ENCODE measurements around the gene ESD. TPM values are rescaled to one million over a fixed set of nuclear protein-coding genes. Genes with fewer than 3 reads are reported as not detected.

Gene ESD
- total RNA-seq, 1 donor from 2014 or later = 120 TPM

DNA sequence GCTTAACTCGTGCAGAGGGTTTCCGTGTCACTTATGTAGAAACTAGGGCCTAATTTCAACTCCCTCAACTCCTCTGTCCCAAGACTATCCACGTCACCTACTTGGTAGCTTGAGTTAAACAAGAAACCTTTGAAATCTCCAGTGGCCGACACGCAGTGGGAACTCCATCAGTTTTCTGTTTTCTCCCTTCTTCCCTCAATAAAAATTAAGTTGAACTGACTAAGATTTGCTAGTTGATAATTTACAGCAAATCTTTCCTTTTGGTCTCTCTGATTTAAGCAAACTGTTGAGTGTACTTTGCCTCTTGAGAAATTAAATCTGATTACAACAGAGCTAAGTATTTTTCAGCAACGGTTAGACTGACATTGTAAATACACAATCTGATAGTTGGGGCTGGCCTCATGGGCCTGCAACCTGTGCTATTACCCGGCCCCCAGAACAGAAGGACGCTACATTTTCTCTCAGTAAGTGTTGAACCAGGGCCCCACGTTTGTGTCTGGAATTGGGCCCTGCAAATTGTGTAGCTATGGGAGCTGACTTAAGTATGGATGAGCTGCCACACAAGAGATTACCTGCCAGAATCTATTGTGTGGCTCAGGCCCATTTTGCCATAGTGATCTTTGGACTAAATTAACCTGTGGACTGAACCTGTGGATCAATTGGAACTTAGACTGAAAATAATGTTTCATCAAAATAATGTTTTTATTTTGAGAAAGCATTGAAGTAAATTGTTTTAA lies 708 bp upstream of the ESD start:
- Histone ChIP-seq H3K4me1 (ENCODE audit: control insufficient read depth in 3 of 3, insufficient read depth in 3 of 3, low read length in 3 of 3) (peaks cover 3 to 17% (median 14%) of the 10 kb centered on the region in 3 donors), H3K36me3 (ENCODE audit: control insufficient read depth in 3 of 3, insufficient read depth in 3 of 3, low read length in 3 of 3) (no peaks in the 10 kb centered on the region), H3K4me3 (ENCODE audit: low read length in 3 of 3) (peak overlapping the region; percentile 95 to 98 (median 97)), H3K27me3 (ENCODE audit: control insufficient read depth in 3 of 3, insufficient read depth in 3 of 3, low read length in 3 of 3) (no peaks in the 10 kb centered on the region), H3K9ac (ENCODE audit: low read depth in 1 of 3, low read length in 3 of 3) (peak overlapping the region; percentile 92 to 97 (median 93)), H3K9me3 (ENCODE audit: control insufficient read depth in 3 of 3, low read length in 3 of 3) (no peaks in the 10 kb centered on the region), H3K27ac (ENCODE audit: low read depth, low read length) (peak overlapping the region; percentile 89)

DNA sequence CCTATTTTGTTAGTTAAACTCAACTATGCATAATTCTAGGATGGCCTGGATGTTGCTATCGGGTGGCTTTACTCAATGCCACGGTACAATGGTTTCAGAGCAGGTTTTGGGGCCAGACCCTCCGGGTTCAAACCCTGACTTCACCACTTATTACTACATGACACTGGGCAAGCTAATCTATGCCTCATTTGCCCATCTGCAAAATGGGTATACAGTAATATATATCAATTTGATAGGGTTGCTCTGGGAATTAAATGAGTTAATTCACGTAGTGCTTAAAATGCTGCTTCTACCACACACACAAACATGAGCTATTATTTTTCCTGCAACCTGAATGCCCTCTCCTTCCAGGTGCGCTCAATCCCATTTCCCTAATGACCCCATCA lies 839 bp downstream of the ESD start:
- Histone ChIP-seq H3K9ac (ENCODE audit: low read depth in 1 of 3, low read length in 3 of 3) (peak overlapping the region; percentile 92 to 97 (median 93)), H3K27me3 (ENCODE audit: control insufficient read depth in 3 of 3, insufficient read depth in 3 of 3, low read length in 3 of 3) (no peaks in the 10 kb centered on the region), H3K4me1 (ENCODE audit: control insufficient read depth in 3 of 3, insufficient read depth in 3 of 3, low read length in 3 of 3) (peaks cover 3 to 17% (median 14%) of the 10 kb centered on the region in 3 donors), H3K4me3 (ENCODE audit: low read length in 3 of 3) (peak overlapping the region; percentile 95 to 98 (median 97)), H3K36me3 (ENCODE audit: control insufficient read depth in 3 of 3, insufficient read depth in 3 of 3, low read length in 3 of 3) (peaks cover 0 to under 1% (median 0%) of the 10 kb centered on the region in 3 donors), H3K27ac (ENCODE audit: low read depth, low read length) (peak overlapping the region; percentile 89), H3K9me3 (ENCODE audit: control insufficient read depth in 3 of 3, low read length in 3 of 3) (no peaks in the 10 kb centered on the region)

DNA sequence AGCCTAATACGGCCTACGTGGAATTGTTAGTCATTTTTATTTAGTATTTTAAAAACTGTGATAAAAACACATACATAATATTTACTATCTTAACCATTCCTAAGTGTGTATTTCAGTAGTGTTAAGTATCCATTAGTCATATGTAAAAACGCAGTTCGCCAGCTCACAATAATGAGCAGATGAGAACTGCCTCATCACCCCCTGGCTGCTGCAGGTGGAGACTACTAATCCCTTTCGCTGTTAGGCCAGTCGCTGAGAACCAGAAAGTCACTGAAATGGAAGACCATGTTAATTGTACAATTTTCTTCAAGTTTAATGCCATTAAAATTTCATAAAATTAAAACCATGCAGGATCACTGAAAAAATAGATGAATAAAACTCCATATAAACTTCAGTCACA lies 1.6 kb downstream of the ESD start:
- no peak overlapping the region for H3K9ac ChIP-seq (ENCODE audit: low read depth in 1 of 3, low read length in 3 of 3)
- H3K27ac ChIP-seq (ENCODE audit: low read depth, low read length) = no peak overlapping the region
- H3K4me3 ChIP-seq (ENCODE audit: low read length in 3 of 3) = no peak overlapping the region
- H3K27me3 ChIP-seq (ENCODE audit: control insufficient read depth in 3 of 3, insufficient read depth in 3 of 3, low read length in 3 of 3) = no peaks in the 10 kb centered on the region
- no peaks in the 10 kb centered on the region for H3K9me3 ChIP-seq (ENCODE audit: control insufficient read depth in 3 of 3, low read length in 3 of 3)
- peaks cover 2 to 9% (median 8%) of the 10 kb centered on the region in 3 donors for H3K36me3 ChIP-seq (ENCODE audit: control insufficient read depth in 3 of 3, insufficient read depth in 3 of 3, low read length in 3 of 3)
- H3K4me1 ChIP-seq (ENCODE audit: control insufficient read depth in 3 of 3, insufficient read depth in 3 of 3, low read length in 3 of 3) = peaks cover 3 to 17% (median 14%) of the 10 kb centered on the region in 3 donors

DNA sequence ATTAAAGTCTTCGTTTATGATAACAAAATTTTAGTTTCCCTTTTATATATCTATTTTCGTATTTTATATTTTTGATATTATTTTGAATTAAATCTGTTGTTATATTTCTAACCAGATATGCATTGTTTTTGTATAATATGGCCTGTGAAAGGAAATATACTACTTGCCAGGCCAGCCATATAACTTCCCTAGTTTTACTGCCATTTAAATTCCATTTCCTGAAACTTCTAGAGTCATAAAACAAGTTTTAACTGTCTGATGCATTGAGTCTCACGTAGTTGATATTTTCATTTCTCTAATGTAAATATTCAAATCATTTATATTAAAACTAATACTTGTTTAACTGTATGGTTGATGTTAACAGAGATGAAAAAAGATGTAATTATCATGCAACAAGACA lies 13.5 kb downstream of the ESD start:
- Histone ChIP-seq H3K36me3 (ENCODE audit: control insufficient read depth in 3 of 3, insufficient read depth in 3 of 3, low read length in 3 of 3) (peaks cover 13 to 67% (median 50%) of the 10 kb centered on the region in 3 donors), H3K27ac (ENCODE audit: low read depth, low read length) (no peak overlapping the region), H3K9ac (ENCODE audit: low read depth in 1 of 3, low read length in 3 of 3) (no peak overlapping the region), H3K4me3 (ENCODE audit: low read length in 3 of 3) (no peak overlapping the region), H3K4me1 (ENCODE audit: control insufficient read depth in 3 of 3, insufficient read depth in 3 of 3, low read length in 3 of 3) (no peaks in the 10 kb centered on the region), H3K9me3 (ENCODE audit: control insufficient read depth in 3 of 3, low read length in 3 of 3) (no peaks in the 10 kb centered on the region), H3K27me3 (ENCODE audit: control insufficient read depth in 3 of 3, insufficient read depth in 3 of 3, low read length in 3 of 3) (no peaks in the 10 kb centered on the region)

DNA sequence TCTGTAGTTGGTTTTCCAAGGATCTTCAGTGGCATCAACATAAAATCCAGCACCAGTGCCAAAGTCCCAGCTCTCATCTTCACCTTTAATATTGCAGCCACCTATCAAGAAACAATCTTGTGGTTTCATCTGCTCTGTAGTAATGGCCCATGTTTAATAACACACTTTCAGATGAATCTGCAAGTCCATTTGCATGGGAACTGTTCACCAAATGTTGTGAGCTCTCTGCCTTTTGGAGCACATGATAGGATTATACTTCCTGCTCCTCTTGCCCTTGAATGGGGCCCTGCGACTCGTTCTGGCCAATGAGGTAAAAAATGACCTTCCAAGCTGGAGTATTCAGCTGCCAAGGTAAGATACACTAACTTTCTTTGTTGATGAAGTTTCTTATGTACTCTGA lies 14.3 kb downstream of the ESD start:
- peaks cover 13 to 63% (median 56%) of the 10 kb centered on the region in 3 donors for H3K36me3 ChIP-seq (ENCODE audit: control insufficient read depth in 3 of 3, insufficient read depth in 3 of 3, low read length in 3 of 3)
- no peaks in the 10 kb centered on the region for H3K9me3 ChIP-seq (ENCODE audit: control insufficient read depth in 3 of 3, low read length in 3 of 3)
- no peaks in the 10 kb centered on the region for H3K4me1 ChIP-seq (ENCODE audit: control insufficient read depth in 3 of 3, insufficient read depth in 3 of 3, low read length in 3 of 3)
- H3K27me3 ChIP-seq (ENCODE audit: control insufficient read depth in 3 of 3, insufficient read depth in 3 of 3, low read length in 3 of 3) = no peaks in the 10 kb centered on the region
- no peak overlapping the region for H3K27ac ChIP-seq (ENCODE audit: low read depth, low read length)
- H3K9ac ChIP-seq (ENCODE audit: low read depth in 1 of 3, low read length in 3 of 3) = no peak overlapping the region
- H3K4me3 ChIP-seq (ENCODE audit: low read length in 3 of 3) = no peak overlapping the region

DNA sequence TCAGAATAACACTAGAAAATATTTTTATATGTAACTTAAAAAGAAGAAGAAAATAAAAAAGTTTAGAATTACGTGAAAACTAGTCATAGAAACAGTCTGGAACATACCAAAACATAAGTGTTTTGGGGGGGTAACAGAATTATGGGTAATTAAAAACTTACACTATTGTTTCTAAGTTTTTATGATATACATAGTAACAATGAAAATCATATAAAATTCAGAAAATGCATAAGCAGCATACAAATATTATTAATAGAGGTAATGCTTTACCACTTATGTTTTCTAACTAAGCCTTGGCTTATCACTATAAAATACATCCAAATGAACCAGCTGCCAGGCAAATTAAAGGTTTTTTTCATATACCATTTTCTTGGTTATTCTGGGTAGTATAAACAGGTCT lies 14.9 kb downstream of the ESD start:
- H3K4me3 ChIP-seq (ENCODE audit: low read length in 3 of 3) = no peak overlapping the region
- H3K4me1 ChIP-seq (ENCODE audit: control insufficient read depth in 3 of 3, insufficient read depth in 3 of 3, low read length in 3 of 3) = no peaks in the 10 kb centered on the region
- H3K36me3 ChIP-seq (ENCODE audit: control insufficient read depth in 3 of 3, insufficient read depth in 3 of 3, low read length in 3 of 3) = peaks cover 13 to 63% (median 59%) of the 10 kb centered on the region in 3 donors
- no peak overlapping the region for H3K9ac ChIP-seq (ENCODE audit: low read depth in 1 of 3, low read length in 3 of 3)
- H3K27ac ChIP-seq (ENCODE audit: low read depth, low read length) = no peak overlapping the region
- no peaks in the 10 kb centered on the region for H3K27me3 ChIP-seq (ENCODE audit: control insufficient read depth in 3 of 3, insufficient read depth in 3 of 3, low read length in 3 of 3)
- H3K9me3 ChIP-seq (ENCODE audit: control insufficient read depth in 3 of 3, low read length in 3 of 3) = no peaks in the 10 kb centered on the region

DNA sequence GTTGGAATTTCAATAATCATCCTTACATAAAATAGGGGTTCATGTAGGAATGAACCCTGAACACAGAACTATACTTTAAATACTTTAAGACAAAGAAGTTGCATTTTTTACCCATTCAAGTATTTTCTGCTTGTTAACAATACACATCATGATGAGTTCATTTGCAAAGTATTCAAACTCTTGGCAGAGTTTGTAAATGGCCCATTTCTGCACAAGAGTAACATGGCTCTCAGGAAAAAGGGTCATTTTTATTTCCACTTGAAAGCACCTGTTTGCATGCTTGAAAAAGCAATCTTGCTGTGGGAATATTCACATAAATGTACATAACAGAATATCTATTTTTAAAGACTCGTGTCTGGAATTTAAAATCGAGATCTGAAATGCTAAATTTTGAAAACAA lies 18.1 kb downstream of the ESD start:
- Histone ChIP-seq H3K9ac (ENCODE audit: low read depth in 1 of 3, low read length in 3 of 3) (no peak overlapping the region), H3K27ac (ENCODE audit: low read depth, low read length) (no peak overlapping the region), H3K4me3 (ENCODE audit: low read length in 3 of 3) (no peak overlapping the region), H3K27me3 (ENCODE audit: control insufficient read depth in 3 of 3, insufficient read depth in 3 of 3, low read length in 3 of 3) (no peaks in the 10 kb centered on the region), H3K9me3 (ENCODE audit: control insufficient read depth in 3 of 3, low read length in 3 of 3) (no peaks in the 10 kb centered on the region), H3K36me3 (ENCODE audit: control insufficient read depth in 3 of 3, insufficient read depth in 3 of 3, low read length in 3 of 3) (peaks cover 10 to 58% (median 53%) of the 10 kb centered on the region in 3 donors), H3K4me1 (ENCODE audit: control insufficient read depth in 3 of 3, insufficient read depth in 3 of 3, low read length in 3 of 3) (no peaks in the 10 kb centered on the region)

DNA sequence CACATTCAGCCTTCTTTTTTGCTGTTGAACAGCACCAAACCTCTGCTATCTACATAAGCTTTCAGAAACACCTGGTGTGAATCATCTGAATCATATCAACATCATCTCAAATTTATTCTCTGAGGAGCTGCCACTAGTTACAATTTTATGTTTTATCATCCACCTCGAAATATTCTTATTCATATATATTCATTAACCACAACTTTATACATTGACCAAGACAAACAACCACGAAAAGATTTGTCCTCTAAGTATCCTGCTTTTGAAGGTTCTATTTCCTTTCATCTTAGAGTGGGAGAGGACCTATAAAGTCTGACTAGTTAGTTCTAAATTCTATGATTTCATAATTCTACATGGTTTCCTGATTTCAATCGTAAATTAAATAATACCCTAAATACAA lies 18.9 kb downstream of the ESD start:
- Histone ChIP-seq H3K4me3 (ENCODE audit: low read length in 3 of 3) (no peak overlapping the region), H3K9me3 (ENCODE audit: control insufficient read depth in 3 of 3, low read length in 3 of 3) (no peaks in the 10 kb centered on the region), H3K9ac (ENCODE audit: low read depth in 1 of 3, low read length in 3 of 3) (no peak overlapping the region), H3K4me1 (ENCODE audit: control insufficient read depth in 3 of 3, insufficient read depth in 3 of 3, low read length in 3 of 3) (no peaks in the 10 kb centered on the region), H3K27me3 (ENCODE audit: control insufficient read depth in 3 of 3, insufficient read depth in 3 of 3, low read length in 3 of 3) (no peaks in the 10 kb centered on the region), H3K36me3 (ENCODE audit: control insufficient read depth in 3 of 3, insufficient read depth in 3 of 3, low read length in 3 of 3) (peaks cover 11 to 59% (median 49%) of the 10 kb centered on the region in 3 donors), H3K27ac (ENCODE audit: low read depth, low read length) (no peak overlapping the region)

DNA sequence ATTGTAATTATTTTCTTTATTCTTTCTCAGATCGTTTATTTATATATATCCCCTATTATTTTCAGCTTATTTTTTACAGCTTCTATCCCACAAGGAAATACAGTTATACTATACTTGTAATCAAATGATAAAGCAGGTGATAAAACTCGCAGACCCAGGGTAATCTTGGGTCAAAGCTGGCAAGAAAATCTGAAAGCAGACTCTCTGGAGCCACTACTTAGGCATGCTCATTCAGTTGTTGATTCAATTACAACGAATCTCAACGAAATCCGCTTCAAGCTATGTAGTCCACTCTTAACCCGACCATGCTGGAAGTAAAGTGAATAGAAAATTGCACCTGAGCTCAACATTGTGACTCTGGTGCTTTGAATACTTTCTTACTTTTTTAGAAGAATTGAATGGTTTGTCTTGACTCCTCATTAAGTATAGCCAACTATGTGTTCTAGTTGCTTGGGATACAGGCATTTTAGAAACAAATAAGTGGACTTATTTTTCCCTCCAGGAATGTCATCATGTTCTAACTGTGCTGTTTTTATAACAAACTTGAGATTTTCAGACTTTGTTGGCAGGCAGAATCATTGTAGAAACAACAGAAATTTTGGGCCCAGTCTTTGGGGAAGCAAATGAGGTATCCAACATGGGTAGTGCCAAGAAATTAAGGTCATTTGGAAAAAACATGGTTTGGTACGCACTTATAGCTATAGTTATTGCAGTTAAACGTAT lies 21.4 kb downstream of the ESD start:
- no peaks in the 10 kb centered on the region for H3K4me1 ChIP-seq (ENCODE audit: control insufficient read depth in 3 of 3, insufficient read depth in 3 of 3, low read length in 3 of 3)
- no peak overlapping the region for H3K4me3 ChIP-seq (ENCODE audit: low read length in 3 of 3)
- no peaks in the 10 kb centered on the region for H3K27me3 ChIP-seq (ENCODE audit: control insufficient read depth in 3 of 3, insufficient read depth in 3 of 3, low read length in 3 of 3)
- no peak overlapping the region for H3K9ac ChIP-seq (ENCODE audit: low read depth in 1 of 3, low read length in 3 of 3)
- H3K27ac ChIP-seq (ENCODE audit: low read depth, low read length) = no peak overlapping the region
- H3K9me3 ChIP-seq (ENCODE audit: control insufficient read depth in 3 of 3, low read length in 3 of 3) = no peaks in the 10 kb centered on the region
- H3K36me3 ChIP-seq (ENCODE audit: control insufficient read depth in 3 of 3, insufficient read depth in 3 of 3, low read length in 3 of 3) = peaks cover 12 to 63% (median 44%) of the 10 kb centered on the region in 3 donors

DNA sequence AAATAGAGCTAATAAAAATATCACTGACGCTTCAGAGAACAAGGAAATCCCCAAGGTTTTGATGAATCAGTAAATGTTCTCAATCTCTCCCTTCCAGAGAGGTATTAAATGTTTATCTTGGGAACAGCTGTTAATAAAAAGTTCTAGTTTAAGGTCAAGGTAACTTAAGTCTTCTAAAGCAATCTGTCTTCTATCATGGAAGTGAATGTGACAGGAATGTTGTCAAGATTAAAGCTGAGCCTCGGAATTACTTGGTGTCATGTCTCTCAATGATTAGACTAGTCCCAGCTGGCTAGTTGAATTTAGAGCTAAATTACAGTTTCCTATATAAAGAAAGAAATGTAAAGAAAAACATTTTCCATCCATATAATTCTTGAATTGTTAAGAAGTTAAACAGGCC lies 23.4 kb downstream of the ESD start:
- Histone ChIP-seq H3K4me1 (ENCODE audit: control insufficient read depth in 3 of 3, insufficient read depth in 3 of 3, low read length in 3 of 3) (no peaks in the 10 kb centered on the region), H3K9ac (ENCODE audit: low read depth in 1 of 3, low read length in 3 of 3) (no peak overlapping the region)

More for the DNA sequence above, 23.4 kb downstream of the ESD start:
- no peaks in the 10 kb centered on the region for H3K27me3 ChIP-seq (ENCODE audit: control insufficient read depth in 3 of 3, insufficient read depth in 3 of 3, low read length in 3 of 3)
- no peak overlapping the region for H3K27ac ChIP-seq (ENCODE audit: low read depth, low read length)
- peaks cover 12 to 51% (median 32%) of the 10 kb centered on the region in 3 donors for H3K36me3 ChIP-seq (ENCODE audit: control insufficient read depth in 3 of 3, insufficient read depth in 3 of 3, low read length in 3 of 3)
- H3K4me3 ChIP-seq (ENCODE audit: low read length in 3 of 3) = no peak overlapping the region
- no peaks in the 10 kb centered on the region for H3K9me3 ChIP-seq (ENCODE audit: control insufficient read depth in 3 of 3, low read length in 3 of 3)

Data from skeletal muscle tissue (tissue), 4 donors.